ENCODE results near the gene DEGS1. TPM values are rescaled to one million over a fixed set of nuclear protein-coding genes. Genes with fewer than 3 reads are reported as not detected.

The DEGS1 gene
- total and polyA plus RNA-seq, 7 experiments from 2014 or later: 35.4 to 86.0 (median 42.1) TPM

- ChIA-PET CTCF (no interaction called here), POLR2A (no interaction called here)
- Mint-ChIP-seq H3K4me3 (no peak overlapping the region), H3K36me3 (peaks cover 7 to 27% (median 19%) of the 10 kb centered on the region in 5 donors), H3K27ac (peak overlapping the region in 3 of 9 donors; percentile 8 to 51 (median 25)), H3K4me1 (no peaks in the 10 kb centered on the region), H3K27me3 (no peaks in the 10 kb centered on the region), H3K9me3 (no peaks in the 10 kb centered on the region)
- Histone ChIP-seq H3K36me3 (ENCODE audit: control insufficient read depth in 2 of 3, insufficient read depth in 3 of 3, low read length in 3 of 3) (peaks cover 0 to 27% (median 0%) of the 10 kb centered on the region in 3 experiments), H3K4me3 (ENCODE audit: low read length) (no peak overlapping the region), H3K9me3 (ENCODE audit: control insufficient read depth in 2 of 3, low read length in 3 of 3) (no peaks in the 10 kb centered on the region), H3K27me3 (ENCODE audit: control insufficient read depth in 2 of 2, insufficient read depth in 2 of 2, low read length in 2 of 2) (no peaks in the 10 kb centered on the region), H3K27ac (ENCODE audit: low read depth, low read length) (no peak overlapping the region), H3K4me1 (ENCODE audit: control insufficient read depth in 2 of 2, insufficient read depth in 2 of 2, low read length in 2 of 2) (no peaks in the 10 kb centered on the region)
- no peak for ATAC-seq
- intact Hi-C loops (cut with micrococcal nuclease): no loop called here
- no peak for DNase-seq
These were observed 43.9 kb downstream of the DEGS1 start for GRCh38 chr1:224226849-224227502.

DNA sequence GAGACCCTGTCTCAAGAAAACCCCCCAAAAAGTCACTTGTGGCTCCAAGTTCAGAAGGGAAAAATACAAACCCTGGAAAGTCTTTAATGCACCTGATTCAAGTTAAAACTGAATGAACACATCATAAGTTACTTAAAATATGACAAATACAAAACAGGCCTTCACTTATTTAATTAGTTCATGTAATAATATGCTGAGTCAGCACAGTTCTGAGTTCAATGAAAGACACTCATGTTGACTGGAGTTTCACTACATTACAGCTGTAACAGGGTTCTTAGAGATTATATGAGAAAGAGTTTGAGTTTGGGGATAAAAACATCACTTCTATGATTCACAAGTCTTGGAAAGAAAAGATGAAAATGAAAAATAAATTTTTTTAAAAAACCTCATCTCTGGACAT lies 51.0 kb downstream of the DEGS1 start:
- intact Hi-C loops (cut with micrococcal nuclease): no loop called here
- Histone ChIP-seq H3K36me3 (ENCODE audit: control insufficient read depth in 2 of 3, insufficient read depth in 3 of 3, low read length in 3 of 3) (peaks cover 0 to 32% (median 0%) of the 10 kb centered on the region in 3 experiments), H3K9me3 (ENCODE audit: control insufficient read depth in 2 of 3, low read length in 3 of 3) (no peaks in the 10 kb centered on the region), H3K27me3 (ENCODE audit: control insufficient read depth in 2 of 2, insufficient read depth in 2 of 2, low read length in 2 of 2) (no peaks in the 10 kb centered on the region), H3K4me3 (ENCODE audit: low read length) (no peak overlapping the region), H3K27ac (ENCODE audit: low read depth, low read length) (no peak overlapping the region), H3K4me1 (ENCODE audit: control insufficient read depth in 2 of 2, insufficient read depth in 2 of 2, low read length in 2 of 2) (no peaks in the 10 kb centered on the region)
- H3K36me3 Mint-ChIP-seq: peaks cover 3 to 33% (median 22%) of the 10 kb centered on the region in 5 donors
- no peak overlapping the region for H3K4me3 Mint-ChIP-seq
- no peaks in the 10 kb centered on the region for H3K27me3 Mint-ChIP-seq
- H3K27ac Mint-ChIP-seq: peak overlapping the region in 5 of 9 donors; percentile 12 to 65 (median 53)
- ATAC-seq: no peak
- ChIA-PET CTCF (interaction anchor here (0.6 to 0.7 kb wide), 2 partner anchors 76 to 223 kb away, joined by 7 to 8 read pairs; no protein-coding TSS in a partner anchor), POLR2A (interaction anchor here (0.7 kb wide), 2 partner anchors 82 to 194 kb away, joined by 5 to 7 read pairs; no protein-coding TSS in a partner anchor)
- no peaks in the 10 kb centered on the region for H3K9me3 Mint-ChIP-seq
- DNase-seq: no peak
- H3K4me1 Mint-ChIP-seq: no peaks in the 10 kb centered on the region

DNA sequence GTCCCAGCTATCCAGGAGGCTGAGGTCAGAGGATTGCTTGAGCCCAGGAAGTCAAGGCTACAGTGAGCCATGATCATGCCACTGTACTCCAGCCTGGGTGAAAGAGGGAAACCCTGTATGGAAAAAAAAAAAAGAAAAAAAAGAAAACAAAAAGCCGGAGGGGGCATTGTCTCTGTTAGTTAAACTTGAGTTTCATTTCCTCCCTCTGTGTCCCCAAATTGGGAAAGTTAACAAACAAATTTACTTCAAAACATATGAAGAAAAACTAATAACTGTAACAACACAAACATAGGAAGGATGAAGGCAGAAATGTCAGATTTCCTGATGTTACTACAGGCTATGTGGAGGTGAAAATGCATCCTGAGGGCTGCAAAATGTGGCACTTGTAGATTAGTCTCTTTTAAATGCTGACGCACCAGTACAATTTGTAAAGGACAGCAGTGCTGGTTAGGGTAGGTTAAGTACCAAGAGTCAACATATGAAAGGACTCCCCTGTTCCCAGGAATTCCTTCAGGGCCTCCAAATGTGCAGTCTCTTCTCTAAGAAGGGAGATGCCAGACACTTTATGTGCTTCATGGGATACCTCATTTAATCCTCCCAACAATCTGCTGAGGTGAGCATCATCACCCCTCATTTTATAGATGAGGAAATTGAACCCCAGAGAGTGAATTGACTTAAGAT lies 52.9 kb downstream of the DEGS1 start:
- no peaks in the 10 kb centered on the region for H3K4me1 ChIP-seq (ENCODE audit: control insufficient read depth in 2 of 2, insufficient read depth in 2 of 2, low read length in 2 of 2)
- CTCF ChIA-PET: no interaction called here
- no peaks in the 10 kb centered on the region for H3K9me3 ChIP-seq (ENCODE audit: control insufficient read depth in 2 of 3, low read length in 3 of 3)
- Mint-ChIP-seq H3K27me3 (no peaks in the 10 kb centered on the region), H3K4me1 (no peaks in the 10 kb centered on the region), H3K4me3 (no peak overlapping the region), H3K27ac (peak overlapping the region in 1 of 9 donors; percentile 15), H3K9me3 (no peaks in the 10 kb centered on the region), H3K36me3 (peaks cover 3 to 27% (median 22%) of the 10 kb centered on the region in 5 donors)
- H3K36me3 ChIP-seq (ENCODE audit: control insufficient read depth in 2 of 3, insufficient read depth in 3 of 3, low read length in 3 of 3): peaks cover 0 to 30% (median 0%) of the 10 kb centered on the region in 3 experiments
- H3K27ac ChIP-seq (ENCODE audit: low read depth, low read length): no peak overlapping the region
- DNase-seq (no peak), ATAC-seq (no peak)
- POLR2A ChIA-PET: no interaction called here
- no peaks in the 10 kb centered on the region for H3K27me3 ChIP-seq (ENCODE audit: control insufficient read depth in 2 of 2, insufficient read depth in 2 of 2, low read length in 2 of 2)
- intact Hi-C loops (cut with micrococcal nuclease): no loop called here
- H3K4me3 ChIP-seq (ENCODE audit: low read length): no peak overlapping the region

DNA sequence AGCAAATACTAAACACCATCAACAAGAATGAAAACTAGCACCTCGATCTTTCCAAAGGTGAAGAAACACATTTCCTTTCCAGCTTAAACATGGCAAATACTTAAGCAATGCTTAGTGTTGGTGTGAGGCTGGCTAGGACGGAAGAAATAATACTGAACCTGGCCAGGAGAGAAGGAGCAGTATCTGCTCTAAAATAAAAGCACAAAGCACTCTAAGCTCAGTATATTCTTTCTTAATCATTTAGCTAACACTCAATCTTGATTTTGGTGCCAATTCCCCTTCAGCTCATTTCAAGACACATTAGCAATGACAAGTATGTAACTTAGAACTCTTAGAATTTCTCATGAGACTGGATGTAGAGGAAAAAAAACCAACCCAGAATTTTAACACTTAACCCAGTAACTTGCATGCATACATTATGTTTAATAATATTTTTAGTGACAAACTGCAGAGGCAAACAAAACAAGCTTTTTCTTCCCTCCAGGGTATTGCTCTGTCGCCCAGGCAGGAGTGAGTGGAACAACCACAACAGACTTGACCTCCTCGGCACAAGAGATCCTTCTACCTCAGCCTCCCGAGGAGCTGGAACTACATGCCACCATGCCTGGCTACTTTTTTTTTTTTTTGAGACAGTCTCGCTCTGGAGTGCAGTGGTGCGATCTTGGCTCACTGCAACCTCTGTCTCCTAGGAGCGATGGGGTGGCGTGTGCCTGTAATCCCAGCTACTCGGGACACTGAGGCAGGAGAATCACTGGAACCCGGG lies 54.3 kb downstream of the DEGS1 start:
- H3K27ac Mint-ChIP-seq: peak overlapping the region in 2 of 9 donors; percentile 13 to 54
- intact Hi-C loops (cut with micrococcal nuclease): no loop called here
- Histone ChIP-seq H3K27me3 (ENCODE audit: control insufficient read depth in 2 of 2, insufficient read depth in 2 of 2, low read length in 2 of 2) (no peaks in the 10 kb centered on the region), H3K4me1 (ENCODE audit: control insufficient read depth in 2 of 2, insufficient read depth in 2 of 2, low read length in 2 of 2) (no peaks in the 10 kb centered on the region), H3K36me3 (ENCODE audit: control insufficient read depth in 2 of 3, insufficient read depth in 3 of 3, low read length in 3 of 3) (peaks cover 0 to 25% (median 0%) of the 10 kb centered on the region in 3 experiments), H3K9me3 (ENCODE audit: control insufficient read depth in 2 of 3, low read length in 3 of 3) (no peaks in the 10 kb centered on the region), H3K27ac (ENCODE audit: low read depth, low read length) (no peak overlapping the region), H3K4me3 (ENCODE audit: low read length) (no peak overlapping the region)
- ChIA-PET POLR2A (interaction anchor here (0.5 kb wide), 1 partner anchor 293 kb away, joined by 3 read pairs; no protein-coding TSS in a partner anchor), CTCF (interaction anchor here (0.6 kb wide), 1 partner anchor 612 kb away, joined by 3 read pairs; no protein-coding TSS in a partner anchor)
- ATAC-seq (no peak), DNase-seq (no peak)
- H3K4me3 Mint-ChIP-seq: no peak overlapping the region
- H3K9me3 Mint-ChIP-seq: no peaks in the 10 kb centered on the region
- no peaks in the 10 kb centered on the region for H3K27me3 Mint-ChIP-seq
- peaks cover 0 to 24% (median 22%) of the 10 kb centered on the region in 5 donors for H3K36me3 Mint-ChIP-seq
- H3K4me1 Mint-ChIP-seq: peaks cover 0 to 4% (median 0%) of the 10 kb centered on the region in 7 donors

DNA sequence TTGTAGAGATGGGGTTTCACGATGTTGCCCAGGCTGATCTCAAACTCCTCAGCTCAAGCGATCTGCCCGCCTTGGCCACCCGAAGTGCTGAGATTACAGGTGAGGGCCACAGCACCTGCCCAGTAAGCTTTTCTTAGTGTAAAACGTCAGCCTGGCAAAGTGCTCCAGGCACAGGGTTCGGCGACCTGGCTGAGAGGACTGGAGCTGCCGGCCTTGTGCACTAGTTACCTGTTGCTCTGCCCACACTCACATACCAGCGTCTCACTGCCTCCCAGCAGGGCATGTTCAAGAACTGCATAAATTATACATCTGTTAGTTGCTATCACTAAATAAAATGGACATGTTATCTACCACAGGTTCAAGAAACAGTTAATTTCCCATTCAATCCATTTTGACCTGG lies 55.2 kb downstream of the DEGS1 start:
- no peaks in the 10 kb centered on the region for H3K9me3 Mint-ChIP-seq
- H3K9me3 ChIP-seq (ENCODE audit: control insufficient read depth in 2 of 3, low read length in 3 of 3): no peaks in the 10 kb centered on the region
- peaks cover 0 to 18% (median 0%) of the 10 kb centered on the region in 3 experiments for H3K36me3 ChIP-seq (ENCODE audit: control insufficient read depth in 2 of 3, insufficient read depth in 3 of 3, low read length in 3 of 3)
- H3K27ac Mint-ChIP-seq: no peak overlapping the region
- H3K4me3 ChIP-seq (ENCODE audit: low read length): no peak overlapping the region
- no peak overlapping the region for H3K4me3 Mint-ChIP-seq
- ChIA-PET POLR2A (no interaction called here), CTCF (no interaction called here)
- H3K27ac ChIP-seq (ENCODE audit: low read depth, low read length): no peak overlapping the region
- H3K4me1 Mint-ChIP-seq: peaks cover 0 to 4% (median 0%) of the 10 kb centered on the region in 7 donors
- intact Hi-C loops (cut with micrococcal nuclease): no loop called here
- no peaks in the 10 kb centered on the region for H3K27me3 ChIP-seq (ENCODE audit: control insufficient read depth in 2 of 2, insufficient read depth in 2 of 2, low read length in 2 of 2)
- no peaks in the 10 kb centered on the region for H3K27me3 Mint-ChIP-seq
- H3K36me3 Mint-ChIP-seq: peaks cover 0 to 19% (median 13%) of the 10 kb centered on the region in 5 donors
- DNase-seq (no peak), ATAC-seq (no peak)
- no peaks in the 10 kb centered on the region for H3K4me1 ChIP-seq (ENCODE audit: control insufficient read depth in 2 of 2, insufficient read depth in 2 of 2, low read length in 2 of 2)

DNA sequence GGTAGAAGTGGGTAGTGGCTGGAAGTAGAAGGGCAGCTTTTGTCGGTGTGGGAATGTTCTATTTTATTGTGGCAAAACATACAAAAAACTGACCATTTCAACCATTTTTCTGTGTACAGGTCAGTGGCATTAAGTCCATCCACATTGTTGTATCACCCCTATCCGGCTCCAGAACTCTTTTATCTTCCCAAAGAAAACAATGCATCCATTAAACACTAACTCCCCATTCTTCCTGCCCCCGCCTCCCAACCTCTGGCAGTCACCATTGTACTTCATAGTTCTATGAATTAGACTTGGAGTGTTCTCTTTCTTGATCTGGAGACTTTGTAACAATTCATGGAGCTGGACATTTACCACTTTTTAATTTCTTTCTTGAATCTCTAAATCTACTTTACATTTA lies 55.7 kb downstream of the DEGS1 start:
- Mint-ChIP-seq H3K27me3 (no peaks in the 10 kb centered on the region), H3K4me3 (no peak overlapping the region), H3K27ac (peak overlapping the region in 4 of 9 donors; percentile 18 to 76 (median 37)), H3K36me3 (peaks cover 0 to 19% (median 12%) of the 10 kb centered on the region in 5 donors), H3K9me3 (no peaks in the 10 kb centered on the region), H3K4me1 (peaks cover 0 to 4% (median 0%) of the 10 kb centered on the region in 7 donors)
- ATAC-seq: no peak
- Histone ChIP-seq H3K4me3 (ENCODE audit: low read length) (no peak overlapping the region), H3K27ac (ENCODE audit: low read depth, low read length) (no peak overlapping the region), H3K27me3 (ENCODE audit: control insufficient read depth in 2 of 2, insufficient read depth in 2 of 2, low read length in 2 of 2) (no peaks in the 10 kb centered on the region), H3K4me1 (ENCODE audit: control insufficient read depth in 2 of 2, insufficient read depth in 2 of 2, low read length in 2 of 2) (no peaks in the 10 kb centered on the region), H3K9me3 (ENCODE audit: control insufficient read depth in 2 of 3, low read length in 3 of 3) (no peaks in the 10 kb centered on the region), H3K36me3 (ENCODE audit: control insufficient read depth in 2 of 3, insufficient read depth in 3 of 3, low read length in 3 of 3) (peaks cover 0 to 18% (median 0%) of the 10 kb centered on the region in 3 experiments)
- CTCF ChIA-PET: no interaction called here
- intact Hi-C loops (cut with micrococcal nuclease): no loop called here
- DNase-seq: no peak
- POLR2A ChIA-PET: no interaction called here
